Activated CD8-positive, alpha-beta T cell treated with anti-CD3 and anti-CD28 coated beads for 36 hours (primary cell): ENCODE measurements around the gene RAI1. TPM values are rescaled to one million over a fixed set of nuclear protein-coding genes. Genes with fewer than 3 reads are reported as not detected.
A peak's percentile ranks its signal among the peaks of the same experiment; 100 is the strongest.

ENCODE experiments used
- ATAC-seq: fragments of 200-7000 bp; cut with Tn5 transposase; one replicate; pipeline ENCODE4 v1.10.0; 2021; ENCODE audit warnings: mild to moderate bottlenecking, moderate library complexity
- CTCF ChIA-PET: fragments of 350-600 bp; sonication (Branson Sonifier 250); formaldehyde crosslinking; loops from one replicate; lab custom pipeline; 2021; ENCODE audit warnings: antibody characterized with exemption; lab: Charles Lee
- POLR2A ChIA-PET: fragments of 350-600 bp; sonication (Branson Sonifier 250); formaldehyde crosslinking; loops from one replicate; lab custom pipeline; 2021; ENCODE audit warnings: antibody characterized with exemption; lab: Charles Lee
- DNase-seq: peaks from one replicate; pipeline ENCODE4 v3.0.0-alpha.2; 2020
- H3K27ac Mint-ChIP-seq: one replicate; pipeline ENCODE4 v1.8.0; 2021; ENCODE audit warnings: mild to moderate bottlenecking, mixed read lengths
- H3K27me3 Mint-ChIP-seq: one replicate; pipeline ENCODE4 v1.8.0; 2021; ENCODE audit warnings: mixed read lengths
- H3K36me3 Mint-ChIP-seq: one replicate; pipeline ENCODE4 v1.8.0; 2021; ENCODE audit warnings: low read depth, mixed read lengths
- H3K4me1 Mint-ChIP-seq: one replicate; pipeline ENCODE4 v1.8.0; 2021; ENCODE audit warnings: low read depth, mixed read lengths
- H3K4me3 Mint-ChIP-seq: one replicate; pipeline ENCODE4 v1.8.0; 2021; ENCODE audit warnings: mild to moderate bottlenecking, moderate library complexity, mixed read lengths
- H3K9me3 Mint-ChIP-seq: one replicate; pipeline ENCODE4 v1.8.0; 2021; ENCODE audit warnings: mixed read lengths
- CTCF ChIP-seq: fragments of 200-600 bp; IDR thresholded peaks from one replicate; pipeline ENCODE4 v1.8.0; 2022; ENCODE audit warnings: antibody characterized with exemption, mild to moderate bottlenecking
- intact Hi-C: fragments of 100-400 bp; cut with micrococcal nuclease; formaldehyde crosslinking; loops from one replicate; pipeline ENCODE4 v1.10.0; 2022
- microRNA-seq: library from miRNA; unstranded; fragments of <30 nt; microRNA quantifications from one replicate; pipeline ENCODE4 v1.2.0, GENCODE V29; 2022; ENCODE audit warnings: borderline microRNAs expressed, borderline replicate concordance
- total RNA-seq, 2 experiments: library from RNA; stranded (reverse); gene quantifications; one replicate each; pipeline ENCODE4 v1.2.3, GENCODE V29; 2021

Gene RAI1
- total RNA-seq, 2 experiments from 2014 or later: 18.1 to 20.3 TPM

- ChIA-PET POLR2A (interaction anchor here (0.5 to 3.2 kb wide), 5 partner anchors 10 to 51 kb away, joined by 3 to 15 read pairs (median 5); partner anchors contain the start of gene SREBF1), CTCF (interaction anchor here (0.5 to 6.6 kb wide), 25 partner anchors 9 to 181 kb away, joined by 3 to 104 read pairs (median 3); no protein-coding TSS in a partner anchor)
- H3K27ac Mint-ChIP-seq: no peak overlapping the region
- no peak overlapping the region for H3K4me3 Mint-ChIP-seq
- TF ChIP-seq CTCF: peak; percentile 97
- intact Hi-C loops: loop anchor here (5.0 kb wide), 1 partner anchor 178 kb away; the partner anchor contains the start of gene RAI1
- H3K4me1 Mint-ChIP-seq: peaks cover 30% of the 10 kb centered on the region
- no peaks in the 10 kb centered on the region for H3K27me3 Mint-ChIP-seq
- peak; percentile 91 for ATAC-seq
- no peaks in the 10 kb centered on the region for H3K36me3 Mint-ChIP-seq
- H3K9me3 Mint-ChIP-seq: no peaks in the 10 kb centered on the region
- DNase-seq: peak; percentile 74
Measured at GRCh38 chr17:17859909-17860765, 178.9 kb downstream of the RAI1 start.

- DNase-seq (no peak), ATAC-seq (no peak)
- CTCF ChIA-PET: interaction anchor here (0.6 to 6.6 kb wide), 21 partner anchors 10 to 182 kb away, joined by 3 to 104 read pairs (median 3); no protein-coding TSS in a partner anchor
- intact Hi-C loops: no loop called here
- Mint-ChIP-seq H3K27me3 (no peaks in the 10 kb centered on the region), H3K9me3 (no peaks in the 10 kb centered on the region), H3K36me3 (no peaks in the 10 kb centered on the region), H3K4me3 (no peak overlapping the region), H3K27ac (no peak overlapping the region), H3K4me1 (peaks cover 24% of the 10 kb centered on the region)
- POLR2A ChIA-PET: interaction anchor here (1.5 to 3.2 kb wide), 4 partner anchors 11 to 51 kb away, joined by 5 to 15 read pairs (median 8); no protein-coding TSS in a partner anchor
- no peak for TF ChIP-seq CTCF
Measured at GRCh38 chr17:17860766-17861107, 179.5 kb downstream of the RAI1 start.

Small RNA genes lying within 50 kb of the gene (microRNA-seq; reads per million reads assigned to microRNA genes)
- gene MIR33B (244 reads per million, percentile 76 among the genes with 10 or more reads in this experiment), gene MIR6777 (1.2 reads per million)

Other genes with a start within 250 kb of the RAI1 start
- gene MED9, start 204.5 kb upstream of the RAI1 start, total RNA-seq: 10 to 100 TPM; 14.2 to 14.7 TPM
- under 1 TPM; 0.54 to 0.74 TPM for gene RASD1, start 185.1 kb upstream of the RAI1 start, total RNA-seq
- 10 to 100 TPM; 51.7 to 53.2 TPM for gene PEMT, start 89.8 kb upstream of the RAI1 start, total RNA-seq
- 100 to 1,000 TPM; 103 to 116 TPM for gene SREBF1, start 155.5 kb downstream of the RAI1 start, total RNA-seq